Pancreas (tissue), 10 donors: ENCODE results near the gene PAPOLA. TPM values are rescaled to one million over a fixed set of nuclear protein-coding genes. Genes with fewer than 3 reads are reported as not detected.

Source experiments
- ATAC-seq, 4 donors: fragments of 200-7000 bp; cut with Tn5 transposase; one replicate each; pipeline versions ENCODE4 v1.8.0 to v1.9.1; 2020; ENCODE audit warnings: mild to moderate bottlenecking in 4 of 4, moderate library complexity in 4 of 4
- DNase-seq, 6 donors: peaks; one replicate each; pipeline ENCODE4 v3.0.0-alpha.2; 2020
- FAIRE-seq: peaks from 2 replicates; lab custom pipeline; 2012; peaks lifted over from hg19 to GRCh38; lab: Jason Lieb, UNC
- H3K27ac ChIP-seq, 4 donors: fragments of 200-600 bp; sonication (generic); 1 replicate in 3 of 4; 2 replicates in 1 of 4; pipeline versions ENCODE4 v1.5.0 to v1.8.0; 2020
- H3K27me3 ChIP-seq, 4 donors: fragments of 200-600 bp; one replicate each; pipeline ENCODE4 v1.8.0; 2021
- H3K36me3 ChIP-seq, 3 donors: fragments of 200-600 bp; sonication (generic) in 1 of 3; one replicate each; pipeline versions ENCODE4 v1.5.0 to v1.8.0; 2020 to 2021
- H3K4me1 ChIP-seq, 3 donors: fragments of 200-600 bp; one replicate each; pipeline ENCODE4 v1.8.0; 2021
- H3K4me3 ChIP-seq, 4 donors: fragments of 200-600 bp; sonication (generic) in 2 of 4; one replicate each; pipeline versions ENCODE4 v1.5.0 to v1.8.0; 2020 to 2021
- H3K9me3 ChIP-seq, 4 donors: fragments of 200-600 bp; one replicate each; pipeline ENCODE4 v1.8.0; 2021
- CTCF ChIP-seq, 4 donors: fragments of 200-600 bp; sonication (generic) in 3 of 4; IDR thresholded peaks; one replicate each; pipeline versions ENCODE4 v1.5.0 to v1.8.0; 2021; ENCODE audit warnings: antibody characterized with exemption in 4 of 4
- WGBS, 2 donors: extraction: QIAGEN DNeasy Blood & Tissue Kit; methylation state at CpG; one replicate each; pipeline ENCODE4 v1.1.7; 2013; 5-methylcytosine and 5-hydroxymethylcytosine counted together
- intact Hi-C, 3 donors: fragments of 100-400 bp; cut with DNase I; formaldehyde crosslinking; loops; one replicate each; pipeline versions ENCODE4 v1.11.1 to v1.14.2; 2022
- polyA plus RNA-seq, 2 donors: library from polyadenylated mRNA; stranded (reverse); fragments of 200-250 nt; gene quantifications; one replicate each; pipeline ENCODE4 v1.2.3, GENCODE V29; 2013
- total RNA-seq, 6 donors: library from RNA; stranded (reverse); fragmentation: NEBNext Ultra II Directional in 4 of 6; extraction: Animal tissue kit (Norgen Biotek cat#: 25700) in 4 of 6; gene quantifications; one replicate each; pipeline versions ENCODE4 v1.2.1 to v1.2.4, GENCODE V29; 2021 to 2023
- donor health status: healthy with polysubstance abuse.
- donor health status: DM: no; HTN: no; CAD: no; lungs with moderate emphysema.
- donor health status: DM: no; HTN: no; CAD: no.
- donor health status: control.
- donor health status: control.
- donor health status: Bipolar disorder and iron deficiency.
- donor health status: DM: yes; HTN: yes; CAD: no.
- donor health status: DM: no; HTN: no; CAD: no.
- donor health status: DM: no; HTN: no; CAD: no.
- donor health status: DM: yes; HTN: yes; CAD: no.

PAPOLA gene
- total and polyA plus RNA-seq, 8 donors = 47.6 to 130 (median 78.6) TPM

- Histone ChIP-seq H3K27ac (no peak overlapping the region), H3K36me3 (no peaks in the 10 kb centered on the region), H3K9me3 (no peaks in the 10 kb centered on the region), H3K4me3 (no peak overlapping the region), H3K27me3 (peaks cover 0 to 3% (median 0%) of the 10 kb centered on the region in 4 donors), H3K4me1 (no peaks in the 10 kb centered on the region)
- FAIRE-seq = no peak
- DNase-seq = no peak
- intact Hi-C loops = loop anchor here in 1 of 3 donors (10.0 kb wide), 1 partner anchor 158 kb away; no protein-coding TSS in a partner anchor
- no peak for TF ChIP-seq CTCF (IDR thresholded peaks at IDR 0.05)
- 71 to 81% methylated on average over 21 of the region's 21 CpGs for WGBS, 2 donors
- ATAC-seq = no peak
Measured at GRCh38 chr14:96586921-96587822, 85.0 kb downstream of the PAPOLA start.

GRCh38 chr14:96587823-96588385 is 85.7 kb downstream of the PAPOLA start:
- H3K27me3 ChIP-seq = peaks cover 0 to 3% (median 0%) of the 10 kb centered on the region in 4 donors
- H3K27ac ChIP-seq = no peak overlapping the region
- intact Hi-C loops = loop anchor here in 1 of 3 donors (10.0 kb wide), 1 partner anchor 157 kb away; no protein-coding TSS in a partner anchor
- DNase-seq (no peak), ATAC-seq (no peak), FAIRE-seq (no peak)
- H3K4me3 ChIP-seq = no peak overlapping the region
- no peaks in the 10 kb centered on the region for H3K9me3 ChIP-seq
- WGBS, 2 donors = 85 to 91% methylated on average over 6 of the region's 6 CpGs
- H3K4me1 ChIP-seq = peaks cover 0 to 2% (median 0%) of the 10 kb centered on the region in 3 donors
- no peaks in the 10 kb centered on the region for H3K36me3 ChIP-seq
- no peak for TF ChIP-seq CTCF (IDR thresholded peaks at IDR 0.05)

- no peaks in the 10 kb centered on the region for H3K9me3 ChIP-seq
- H3K4me3 ChIP-seq = no peak overlapping the region
- intact Hi-C loops = loop anchor here in 1 of 3 donors (10.0 kb wide), 1 partner anchor 156 kb away; no protein-coding TSS in a partner anchor
- no peak overlapping the region for H3K27ac ChIP-seq
- 72 to 82% methylated on average over 22 of the region's 22 CpGs for WGBS, 2 donors
- TF ChIP-seq CTCF (IDR thresholded peaks at IDR 0.05) = no peak
- DNase-seq = peak in 1 of 6 donors; percentile 2
- H3K36me3 ChIP-seq = no peaks in the 10 kb centered on the region
- peaks cover 0 to 4% (median 2%) of the 10 kb centered on the region in 4 donors for H3K27me3 ChIP-seq
- no peak for ATAC-seq
- peaks cover 0 to 3% (median 0%) of the 10 kb centered on the region in 3 donors for H3K4me1 ChIP-seq
- FAIRE-seq = no peak
Measured at GRCh38 chr14:96588410-96589257, 86.5 kb downstream of the PAPOLA start.

- WGBS, 2 donors = 52 to 54% methylated on average over 2 to 3 of the region's 3 CpGs
- no peak for TF ChIP-seq CTCF (IDR thresholded peaks at IDR 0.05)
- peak in 1 of 4 donors; percentile 13 for ATAC-seq
- peaks cover 0 to 3% (median 0%) of the 10 kb centered on the region in 3 donors for H3K4me1 ChIP-seq
- DNase-seq = no peak
- no peaks in the 10 kb centered on the region for H3K9me3 ChIP-seq
- H3K4me3 ChIP-seq = no peak overlapping the region
- FAIRE-seq = no peak
- no peaks in the 10 kb centered on the region for H3K36me3 ChIP-seq
- intact Hi-C loops = loop anchor here in 1 of 3 donors (10.0 kb wide), 1 partner anchor 155 kb away; no protein-coding TSS in a partner anchor
- H3K27me3 ChIP-seq = peaks cover 0 to 6% (median 2%) of the 10 kb centered on the region in 4 donors
- H3K27ac ChIP-seq = no peak overlapping the region
Measured at GRCh38 chr14:96589577-96589976, 87.4 kb downstream of the PAPOLA start.
